Liver (tissue), 3 donors: ENCODE measurements around the gene SPRY2.

ENCODE experiments used
- TAF1 ChIP-seq: conservative IDR thresholded peaks from 2 replicates; pipeline ENCODE4 v1.6.1; 2016; ENCODE audit warnings: antibody characterized with exemption, mild to moderate bottlenecking
- TF ChIP-seq, protein P1 (sequence below): fragments of 150-350 bp; IDR thresholded peaks from 2 replicates; pipeline ENCODE4 v1.5.1; 2017; ENCODE audit warnings: improper control_type of control experiment, low read depth, low read length; ENCODE audit not compliant: missing input control
- TF ChIP-seq, protein P2 (sequence below): IDR thresholded peaks from 2 replicates; pipeline ENCODE4 v1.6.1; 2016; ENCODE audit warnings: antibody characterized with exemption
- donor health status: healthy.
- donor health status: healthy.

GRCh38 chr13:80305737-80306136 is 35.2 kb downstream of the SPRY2 start:
- TF ChIP-seq, protein P1, sequence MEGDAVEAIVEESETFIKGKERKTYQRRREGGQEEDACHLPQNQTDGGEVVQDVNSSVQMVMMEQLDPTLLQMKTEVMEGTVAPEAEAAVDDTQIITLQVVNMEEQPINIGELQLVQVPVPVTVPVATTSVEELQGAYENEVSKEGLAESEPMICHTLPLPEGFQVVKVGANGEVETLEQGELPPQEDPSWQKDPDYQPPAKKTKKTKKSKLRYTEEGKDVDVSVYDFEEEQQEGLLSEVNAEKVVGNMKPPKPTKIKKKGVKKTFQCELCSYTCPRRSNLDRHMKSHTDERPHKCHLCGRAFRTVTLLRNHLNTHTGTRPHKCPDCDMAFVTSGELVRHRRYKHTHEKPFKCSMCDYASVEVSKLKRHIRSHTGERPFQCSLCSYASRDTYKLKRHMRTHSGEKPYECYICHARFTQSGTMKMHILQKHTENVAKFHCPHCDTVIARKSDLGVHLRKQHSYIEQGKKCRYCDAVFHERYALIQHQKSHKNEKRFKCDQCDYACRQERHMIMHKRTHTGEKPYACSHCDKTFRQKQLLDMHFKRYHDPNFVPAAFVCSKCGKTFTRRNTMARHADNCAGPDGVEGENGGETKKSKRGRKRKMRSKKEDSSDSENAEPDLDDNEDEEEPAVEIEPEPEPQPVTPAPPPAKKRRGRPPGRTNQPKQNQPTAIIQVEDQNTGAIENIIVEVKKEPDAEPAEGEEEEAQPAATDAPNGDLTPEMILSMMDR, result no peak
- no peak for TF ChIP-seq TAF1
- TF ChIP-seq, protein P2, sequence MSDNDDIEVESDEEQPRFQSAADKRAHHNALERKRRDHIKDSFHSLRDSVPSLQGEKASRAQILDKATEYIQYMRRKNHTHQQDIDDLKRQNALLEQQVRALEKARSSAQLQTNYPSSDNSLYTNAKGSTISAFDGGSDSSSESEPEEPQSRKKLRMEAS, result no peak
